Activated gamma-delta T cell treated with Interleukin-2 at 50 U/mL for 16 hours (primary cell): ENCODE data around the gene LTBR.
"Not testable (repeated sequence)": the region's sequence is repeated elsewhere in the genome, so short reads cannot be mapped to it uniquely, and the experiment has no call there.

Experiments
- DNase-seq: peaks from one replicate; pipeline ENCODE4 v3.0.0-alpha.2; 2020

The LTBR gene

GRCh38 chr12:6426882-6427671 is 43.1 kb downstream of the LTBR start:
- peak; percentile 81 for DNase-seq

DNA sequence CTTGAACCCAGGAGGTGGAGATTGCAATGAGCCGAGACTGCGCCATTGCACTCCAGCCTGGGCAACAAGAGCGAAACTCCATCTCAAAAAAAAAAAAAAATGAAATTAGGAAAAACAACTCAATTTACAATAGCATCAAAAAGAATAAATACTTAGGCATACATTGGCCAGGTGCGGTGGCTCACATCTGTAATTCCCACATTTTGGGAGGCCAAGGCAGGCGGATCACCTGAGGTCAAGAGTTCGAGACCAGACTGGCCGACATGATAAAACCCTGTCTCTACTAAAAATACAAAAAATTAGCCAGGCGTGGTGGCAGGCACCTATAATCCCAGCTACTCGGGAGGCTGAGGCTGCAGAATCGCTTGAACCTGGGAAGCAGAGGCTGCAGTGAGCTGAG is 43.8 kb downstream of the LTBR start:
- DNase-seq: not testable (repeated sequence)

DNA sequence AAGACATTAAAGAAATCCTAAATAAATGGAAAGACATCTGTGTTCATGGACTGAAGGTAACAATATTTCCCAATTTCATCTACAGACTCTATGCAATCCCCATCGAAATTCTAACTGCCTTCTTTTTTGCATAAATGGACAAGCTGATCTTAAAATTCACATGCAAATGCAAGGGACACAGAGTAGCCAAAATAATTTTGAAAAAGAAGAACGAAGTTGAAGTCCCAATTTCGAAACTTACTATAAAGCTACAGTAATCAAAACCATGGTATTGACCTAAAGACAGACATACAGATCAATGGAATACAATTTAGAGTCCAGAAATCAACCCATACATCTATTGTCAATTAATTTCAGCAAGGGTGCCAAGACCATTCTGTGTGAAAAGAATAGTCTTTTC is 44.4 kb downstream of the LTBR start:
- DNase-seq: no peak

DNA sequence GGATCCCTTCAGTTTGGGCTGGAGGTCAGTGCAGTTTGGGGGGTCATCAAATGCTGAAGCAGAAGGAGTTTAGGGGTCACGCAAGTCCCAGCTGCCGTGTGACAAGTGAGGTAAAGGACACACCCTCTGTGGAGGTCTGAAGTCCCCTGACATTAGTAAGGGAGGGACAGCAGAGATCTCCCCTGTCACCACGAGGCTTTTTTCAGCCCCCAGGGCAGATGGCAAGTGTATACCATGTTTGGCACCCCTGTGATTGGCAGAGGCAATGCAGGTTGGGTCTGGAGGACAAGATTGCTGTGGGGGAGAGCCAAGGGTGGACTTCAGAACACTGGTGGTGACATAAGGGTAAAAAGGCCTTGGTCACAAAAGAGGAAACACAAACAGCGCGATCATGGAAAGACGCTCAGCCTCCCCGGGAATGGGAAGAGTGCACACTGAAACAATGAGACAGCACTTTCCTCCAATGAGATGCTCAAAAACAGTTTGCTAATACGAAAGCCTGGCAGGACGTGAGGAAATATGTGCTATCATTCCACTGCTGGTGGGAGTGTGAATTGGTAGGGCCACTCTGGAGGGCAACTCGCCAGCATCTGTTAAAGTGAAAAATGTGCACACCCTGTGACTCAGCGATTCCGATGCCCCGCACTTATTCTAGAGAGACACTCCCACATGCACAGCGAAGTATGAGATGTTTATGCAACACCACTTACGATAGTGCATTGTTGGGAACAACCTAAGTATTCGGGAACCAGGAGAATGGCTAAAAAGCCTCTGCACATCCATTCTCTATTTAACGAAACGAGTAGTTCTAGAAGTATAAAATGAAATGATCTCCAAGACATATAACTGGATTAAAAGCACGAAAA is 46.4 kb downstream of the LTBR start:
- no peak for DNase-seq

DNA sequence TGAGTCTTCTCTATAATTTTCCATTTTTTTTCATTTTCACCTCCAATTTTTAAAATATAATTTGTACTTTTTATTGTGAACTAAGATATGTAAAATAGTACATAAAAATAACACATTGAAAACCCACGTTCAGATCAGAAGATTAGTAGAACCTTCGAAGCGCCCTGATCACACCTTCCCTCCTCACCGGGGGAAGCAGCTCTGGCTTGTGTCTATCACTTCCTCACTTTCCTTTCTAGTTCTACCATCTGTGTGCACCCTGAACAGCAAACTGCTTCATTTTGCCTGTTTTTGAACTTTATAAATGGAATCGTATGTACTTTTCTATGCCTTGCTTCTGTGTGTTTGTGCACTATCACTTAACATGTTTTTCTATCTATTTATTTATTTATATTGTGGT is 49.0 kb downstream of the LTBR start:
- no peak for DNase-seq

- peak; percentile 31 for DNase-seq
Observed at GRCh38 chr12:6434205-6435140, 50.5 kb downstream of the LTBR start.

DNA sequence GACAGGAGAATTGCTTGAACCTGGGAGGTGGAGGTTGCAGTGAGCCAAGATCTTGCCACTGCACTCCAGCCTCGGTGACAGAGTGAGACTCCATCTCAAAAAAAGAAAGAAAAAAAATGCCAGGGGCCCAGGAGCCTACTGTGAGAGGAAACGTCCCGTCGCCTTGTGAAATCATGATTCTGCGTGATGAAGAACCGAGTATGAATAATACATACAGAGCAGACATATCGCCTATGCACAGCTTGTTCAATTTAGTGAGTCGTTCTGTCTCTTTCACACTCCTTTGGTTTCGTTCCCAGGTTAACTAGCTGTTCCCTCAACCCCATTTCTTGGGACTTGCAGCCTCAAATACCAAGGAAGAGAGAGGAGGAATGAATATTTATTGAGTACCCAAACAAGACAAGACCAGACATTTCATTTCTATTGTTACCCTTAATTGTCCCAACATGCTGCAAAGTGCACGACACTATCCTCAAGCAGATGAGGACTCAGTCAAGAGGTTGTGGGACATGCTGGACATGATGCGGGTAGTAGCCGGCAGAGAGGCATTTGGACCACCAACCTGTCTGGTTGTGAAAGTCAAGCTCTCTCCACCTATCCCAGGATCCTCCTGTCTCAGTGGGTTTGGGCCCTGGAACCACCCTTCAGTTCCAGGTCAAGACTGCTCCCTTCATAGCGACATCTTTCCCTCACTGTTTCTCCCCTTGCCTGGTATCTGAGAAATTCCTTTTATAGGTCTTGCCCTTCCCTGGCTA is 52.2 kb downstream of the LTBR start:
- DNase-seq: no peak

DNA sequence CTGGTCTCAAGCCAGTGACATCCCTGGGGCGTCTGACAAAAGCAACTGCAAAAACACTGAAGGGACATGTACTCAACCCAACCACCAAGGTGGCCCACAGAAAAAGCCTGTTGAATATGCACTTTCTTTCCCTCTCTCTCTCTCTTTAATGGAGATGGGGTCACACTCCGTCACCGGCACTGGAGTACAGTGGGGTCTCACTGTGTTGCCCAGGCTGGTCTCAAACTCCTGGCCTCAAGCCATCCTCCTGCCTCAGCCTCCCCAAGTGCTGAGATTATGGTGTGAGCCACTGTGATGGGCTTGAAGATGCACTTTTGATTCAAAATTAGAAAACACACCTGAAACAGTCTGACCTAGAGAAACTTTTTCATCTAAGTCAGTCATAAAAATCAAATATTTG is 53.6 kb downstream of the LTBR start:
- no peak for DNase-seq

- DNase-seq: no peak
Observed at GRCh38 chr12:6438345-6438744, 54.4 kb downstream of the LTBR start.

DNA sequence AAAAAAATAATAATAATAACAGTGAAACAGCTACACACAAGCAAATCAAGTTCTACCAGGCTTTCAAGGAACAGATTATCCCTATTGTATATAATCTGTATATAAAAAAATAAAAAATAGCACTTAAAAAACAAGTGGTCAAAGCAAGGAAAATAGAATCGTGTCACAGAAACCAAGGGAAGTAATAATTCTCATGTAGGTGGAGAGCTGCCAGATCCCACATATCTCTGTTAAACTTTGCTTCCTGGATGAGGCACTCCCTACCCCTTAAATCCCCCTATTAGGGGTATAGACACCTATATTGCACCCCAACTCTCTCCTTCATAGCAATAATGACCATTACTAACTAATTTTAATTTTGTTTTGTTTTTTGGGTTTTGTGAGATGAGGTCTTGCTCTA is 56.4 kb downstream of the LTBR start:
- no peak for DNase-seq
